SW 1271 (cell line): ENCODE data around the gene KIF1C.
A peak's percentile ranks its signal among the peaks of the same experiment; 100 is the strongest.

Source experiments
- DNase-seq, 2 experiments: peaks; one replicate each; lab custom pipeline; 2025; lab: John Stamatoyannopoulos, UW

Gene KIF1C

DNA sequence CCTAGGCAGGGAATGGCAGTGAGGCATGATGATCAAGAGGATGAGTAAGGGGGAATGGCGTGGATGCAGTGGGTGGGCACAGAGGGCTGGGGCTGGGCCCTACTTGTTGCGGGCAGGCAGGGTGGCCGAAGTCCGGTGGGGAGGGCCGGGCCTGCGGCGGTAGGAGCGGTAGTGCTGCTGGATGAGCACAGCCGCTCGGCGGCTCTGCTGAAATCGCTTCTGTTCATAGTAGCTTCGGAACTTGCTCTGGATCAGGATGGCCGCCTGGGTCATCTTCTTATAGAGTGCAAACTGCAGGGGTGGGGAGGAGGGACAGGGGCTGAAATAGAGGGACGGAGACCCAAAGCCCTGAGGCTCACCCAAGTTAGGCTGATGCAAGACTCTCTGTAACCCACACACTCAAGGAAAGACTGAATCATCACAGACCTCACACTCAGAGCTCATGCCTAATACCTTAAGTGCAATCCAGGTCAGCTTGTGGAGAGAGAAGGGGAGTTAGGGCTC lies 28.7 kb upstream of the KIF1C start:
- peak in 1 of 2 experiments; percentile 9 for DNase-seq

DNA sequence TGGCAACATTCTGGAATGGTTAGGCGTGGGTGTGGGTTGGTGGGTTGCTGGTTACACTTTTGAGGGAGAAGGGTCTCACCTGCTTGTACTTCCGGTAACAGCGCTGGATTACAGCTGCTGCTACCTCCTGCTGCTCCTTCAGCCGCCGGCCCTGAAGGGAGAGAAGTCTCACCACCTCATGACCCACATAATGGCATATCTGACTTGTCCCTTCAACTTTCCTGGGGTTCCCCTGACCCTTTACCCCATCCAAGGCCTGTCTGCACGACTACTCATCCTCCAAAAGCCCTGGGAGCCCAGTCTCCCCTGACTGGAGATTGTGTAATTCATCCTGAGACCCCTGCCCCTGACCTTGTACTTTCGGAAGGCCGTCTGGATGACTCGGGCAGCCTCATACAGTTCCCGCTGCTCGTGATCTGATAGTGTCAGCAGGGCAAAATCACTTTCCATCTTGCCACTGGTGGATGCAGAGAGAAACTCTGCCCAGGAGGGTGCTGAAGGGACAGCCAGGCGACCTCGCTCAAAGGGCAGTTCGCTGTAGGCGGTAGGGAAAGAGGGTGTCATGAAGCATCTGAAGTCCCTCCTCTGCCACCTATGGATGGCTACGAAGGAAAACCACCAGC lies 28.1 kb upstream of the KIF1C start:
- no peak for DNase-seq

DNA sequence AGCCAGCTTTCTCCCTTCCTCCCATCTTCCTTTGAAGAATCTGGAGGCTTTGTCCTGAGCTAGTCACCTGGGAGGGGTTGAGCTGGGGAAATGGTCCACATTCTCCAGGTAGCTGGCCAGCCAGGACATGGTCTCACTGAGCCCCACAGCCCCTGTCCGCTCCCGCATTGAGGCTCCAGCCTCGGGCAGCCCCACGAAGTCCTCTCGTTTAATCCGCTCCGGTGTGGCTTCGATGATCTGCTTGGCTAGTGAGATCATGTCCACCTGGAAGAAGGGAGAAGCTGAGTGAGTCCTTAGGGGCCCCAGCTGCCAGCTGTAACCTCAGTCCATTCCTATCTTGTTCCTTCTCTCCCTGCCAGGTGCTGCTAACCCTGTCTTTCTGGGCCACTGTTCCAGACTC lies 27.5 kb upstream of the KIF1C start:
- no peak for DNase-seq

DNA sequence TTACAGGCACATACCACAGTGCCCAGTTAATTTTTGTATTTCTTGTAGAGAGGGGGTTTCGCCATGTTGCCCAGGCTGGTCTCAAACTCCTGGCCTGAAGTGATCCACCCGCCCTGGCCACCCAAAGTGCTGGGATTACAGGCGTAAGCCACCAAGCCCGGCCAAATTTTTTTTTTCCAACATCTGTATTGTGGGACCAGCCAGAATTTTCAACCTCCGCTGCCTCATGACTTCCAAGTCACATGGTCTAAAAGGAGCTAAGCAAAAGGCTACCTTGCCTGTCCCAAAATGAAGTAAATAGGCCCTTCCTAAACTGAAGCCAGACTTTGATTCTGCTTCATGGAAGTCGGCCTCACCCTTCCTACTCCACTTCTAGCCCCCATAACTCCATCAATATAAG lies 25.9 kb upstream of the KIF1C start:
- no peak for DNase-seq

DNA sequence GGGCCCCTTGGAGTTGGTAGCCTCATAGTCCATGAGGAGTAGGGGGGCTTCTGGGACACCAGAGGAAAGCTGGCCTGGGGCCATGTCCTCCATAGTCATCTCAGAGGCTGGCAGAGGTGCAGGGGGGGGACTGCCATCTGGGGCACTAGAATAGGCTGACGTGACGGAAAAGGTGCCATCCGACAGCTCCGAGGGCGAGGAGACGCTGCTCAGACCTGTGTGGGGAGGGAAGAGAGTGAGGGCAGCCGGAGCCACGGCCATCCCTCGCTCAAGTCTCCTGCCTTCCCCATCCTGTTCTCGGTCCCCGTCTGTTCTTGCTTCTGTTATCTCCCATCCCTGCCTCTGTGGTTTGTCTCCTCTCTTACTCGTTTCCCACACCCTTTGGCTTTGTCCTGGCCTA lies 25.4 kb upstream of the KIF1C start:
- DNase-seq, result no peak

DNA sequence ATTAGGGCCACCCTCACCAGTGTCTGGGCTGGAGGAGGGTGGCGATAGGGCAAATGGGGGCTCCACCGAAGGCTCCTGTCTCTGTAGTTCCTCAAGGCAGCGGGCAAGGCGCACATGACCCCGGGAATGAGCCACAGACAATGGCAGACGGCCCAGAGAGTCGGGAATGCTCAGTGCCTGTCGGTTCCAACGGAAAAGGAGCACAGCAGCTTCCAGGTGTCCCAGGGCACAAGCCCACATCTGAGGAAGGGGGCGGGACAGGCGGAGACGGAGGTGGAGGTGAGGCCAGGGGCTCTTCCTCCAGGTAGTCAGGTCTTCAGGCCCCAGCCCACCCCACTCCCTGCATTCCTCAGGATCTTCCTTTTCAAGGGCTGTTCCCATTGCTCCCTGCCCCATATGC lies 25.0 kb upstream of the KIF1C start:
- DNase-seq, result no peak

DNA sequence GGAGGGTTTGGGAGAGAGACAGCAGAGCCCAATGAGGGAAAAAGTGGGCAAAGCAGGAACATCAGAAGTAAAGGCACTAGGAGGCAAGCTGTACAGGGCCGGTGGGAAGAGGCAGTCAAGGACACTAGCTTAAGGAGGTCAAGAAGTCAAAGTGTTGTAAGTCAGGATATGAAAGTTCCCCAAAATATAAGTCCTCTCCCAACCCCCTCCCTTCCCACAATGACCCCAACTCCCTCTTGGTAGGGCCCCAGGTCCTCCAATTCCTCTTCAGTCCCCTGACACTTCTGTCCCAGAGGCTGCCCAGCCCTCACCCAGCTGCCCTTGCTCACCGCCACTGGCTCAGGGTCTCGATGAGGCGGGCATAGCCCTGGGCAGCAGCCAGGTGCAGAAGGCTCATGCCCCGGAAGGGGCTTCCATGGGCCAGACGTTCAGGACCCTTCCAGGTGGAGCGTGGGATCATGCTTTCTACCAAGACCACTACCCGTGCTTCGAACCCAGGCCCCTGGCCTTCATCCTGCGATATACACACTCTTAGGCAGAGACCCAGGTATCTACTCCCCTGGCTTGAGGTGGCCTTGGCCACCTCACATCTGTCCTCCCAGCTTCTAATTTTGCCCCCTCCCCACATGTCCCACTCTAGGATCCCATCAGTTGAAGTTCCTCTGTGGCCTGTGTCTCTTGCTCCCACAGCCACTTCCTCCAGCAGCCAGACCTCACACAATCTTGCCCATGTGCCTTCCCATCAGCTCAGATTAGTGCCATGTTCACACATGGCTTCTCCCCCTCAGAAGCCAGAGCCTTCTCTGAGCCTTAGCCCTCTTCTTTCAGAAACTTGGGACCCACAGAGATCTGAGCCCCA lies 24.3 kb upstream of the KIF1C start:
- DNase-seq, result no peak

DNA sequence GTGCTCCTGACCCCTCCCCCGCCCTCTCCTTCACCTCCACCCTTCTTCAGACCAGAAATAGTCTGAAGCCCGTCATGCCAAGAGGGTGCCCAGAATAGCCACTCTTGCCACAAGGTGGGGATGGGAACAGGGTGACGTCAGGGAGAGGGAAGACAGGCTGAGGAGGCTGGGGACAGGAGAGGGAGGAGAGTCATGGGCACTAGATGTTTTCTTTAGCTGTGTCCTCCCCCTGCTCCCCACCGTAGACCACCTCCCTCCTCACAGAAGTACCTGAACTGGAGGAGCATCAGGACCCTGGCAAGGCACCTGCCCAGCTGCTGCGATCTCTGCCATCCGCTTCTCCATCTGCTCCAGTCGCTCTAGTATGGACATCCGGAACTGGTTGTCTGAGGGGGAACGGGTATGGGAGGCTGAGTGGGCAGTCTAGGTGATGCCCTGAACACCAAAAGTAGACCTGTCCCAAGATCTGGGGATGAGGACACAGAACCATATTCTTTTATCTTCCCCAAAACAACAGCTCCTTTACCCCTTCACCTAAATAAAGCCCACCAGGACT lies 23.6 kb upstream of the KIF1C start:
- no peak for DNase-seq

DNA sequence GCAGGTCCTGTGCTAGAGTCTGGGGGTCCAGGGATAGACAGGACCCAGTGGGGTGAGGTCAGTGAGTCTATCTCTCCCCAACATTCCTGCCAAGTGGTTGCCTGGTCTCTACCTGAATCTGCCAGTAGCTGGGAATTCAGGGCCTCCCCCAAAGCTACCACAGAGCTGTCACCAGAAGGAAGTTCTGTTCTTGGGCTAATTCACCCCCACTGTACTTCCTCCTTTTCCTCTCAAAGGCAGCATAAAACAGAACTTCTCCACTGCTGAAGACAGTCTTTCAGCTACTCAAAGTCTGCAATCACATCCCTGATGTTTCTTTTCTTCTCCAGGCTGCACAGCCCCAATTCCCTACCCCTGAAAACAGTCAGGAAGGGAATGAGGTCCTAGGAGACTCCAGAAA lies 19.0 kb upstream of the KIF1C start:
- no peak for DNase-seq

DNA sequence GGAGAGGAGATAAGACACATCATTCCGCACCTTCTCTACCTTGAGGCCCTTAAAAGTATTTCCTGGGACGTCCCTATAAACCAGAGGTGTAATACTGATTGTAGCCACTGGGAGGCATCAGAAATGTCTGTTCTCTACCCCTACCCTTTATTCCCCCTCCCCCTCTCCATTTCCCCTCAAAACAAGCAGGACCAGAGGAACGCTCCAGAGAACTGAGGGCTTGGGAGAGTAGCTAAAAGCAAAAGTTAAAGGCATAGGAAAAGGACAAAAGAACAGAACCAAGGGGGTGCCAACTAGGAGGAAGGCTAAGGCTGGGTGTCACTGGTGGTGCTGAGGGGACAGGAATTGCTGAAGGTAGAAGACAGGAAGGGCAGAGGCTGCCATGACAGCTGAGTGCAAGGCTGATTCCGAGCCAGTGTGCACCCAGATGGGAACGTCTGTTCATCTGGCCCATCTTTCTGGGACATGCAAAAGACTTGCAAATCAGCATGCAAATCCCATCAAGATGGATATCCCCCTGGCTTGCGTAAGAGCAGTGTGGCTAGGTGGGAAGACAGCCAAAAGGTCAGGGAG lies 17.0 kb upstream of the KIF1C start:
- DNase-seq, result peak in 1 of 2 experiments; percentile 22

DNA sequence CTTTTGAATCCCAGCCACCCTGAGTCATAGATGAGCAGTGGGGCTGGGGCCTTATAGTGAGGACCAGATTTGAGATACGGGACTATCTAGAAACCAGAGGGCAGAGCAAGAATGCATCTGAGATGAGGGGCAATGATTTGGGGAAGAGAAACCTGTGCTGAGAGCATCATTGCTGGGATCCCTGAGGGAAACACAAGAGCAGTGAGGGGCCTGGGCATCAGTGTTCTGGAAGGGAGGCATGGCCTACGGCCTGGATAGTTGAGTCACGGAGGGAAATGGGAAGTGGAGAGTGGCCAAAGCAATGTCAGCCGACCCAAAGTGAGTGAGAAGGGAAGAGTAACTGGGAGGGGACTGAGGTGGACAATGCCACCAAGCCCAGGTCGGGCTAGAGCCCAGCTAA lies 15.4 kb upstream of the KIF1C start:
- DNase-seq, result no peak

DNA sequence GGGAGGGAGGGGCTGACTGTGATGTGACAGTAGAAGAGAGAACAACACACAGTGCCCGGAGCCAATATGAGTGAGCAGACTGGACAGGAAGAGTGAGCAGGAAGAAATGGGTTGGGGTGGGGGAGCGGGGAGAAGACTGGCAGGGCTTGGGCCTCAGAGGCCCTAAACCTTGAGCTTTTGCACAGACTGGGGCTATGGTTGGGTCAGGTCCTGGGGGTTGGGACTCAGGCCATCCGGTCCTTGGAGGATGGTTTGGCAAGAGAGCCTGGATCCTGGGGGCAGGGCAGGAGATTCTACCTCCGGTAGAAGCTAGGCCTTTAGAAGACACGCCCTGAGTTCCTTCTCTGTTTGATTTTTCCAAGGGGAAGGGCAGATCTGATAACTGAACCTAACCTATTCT lies 11.3 kb upstream of the KIF1C start:
- DNase-seq, result no peak

DNA sequence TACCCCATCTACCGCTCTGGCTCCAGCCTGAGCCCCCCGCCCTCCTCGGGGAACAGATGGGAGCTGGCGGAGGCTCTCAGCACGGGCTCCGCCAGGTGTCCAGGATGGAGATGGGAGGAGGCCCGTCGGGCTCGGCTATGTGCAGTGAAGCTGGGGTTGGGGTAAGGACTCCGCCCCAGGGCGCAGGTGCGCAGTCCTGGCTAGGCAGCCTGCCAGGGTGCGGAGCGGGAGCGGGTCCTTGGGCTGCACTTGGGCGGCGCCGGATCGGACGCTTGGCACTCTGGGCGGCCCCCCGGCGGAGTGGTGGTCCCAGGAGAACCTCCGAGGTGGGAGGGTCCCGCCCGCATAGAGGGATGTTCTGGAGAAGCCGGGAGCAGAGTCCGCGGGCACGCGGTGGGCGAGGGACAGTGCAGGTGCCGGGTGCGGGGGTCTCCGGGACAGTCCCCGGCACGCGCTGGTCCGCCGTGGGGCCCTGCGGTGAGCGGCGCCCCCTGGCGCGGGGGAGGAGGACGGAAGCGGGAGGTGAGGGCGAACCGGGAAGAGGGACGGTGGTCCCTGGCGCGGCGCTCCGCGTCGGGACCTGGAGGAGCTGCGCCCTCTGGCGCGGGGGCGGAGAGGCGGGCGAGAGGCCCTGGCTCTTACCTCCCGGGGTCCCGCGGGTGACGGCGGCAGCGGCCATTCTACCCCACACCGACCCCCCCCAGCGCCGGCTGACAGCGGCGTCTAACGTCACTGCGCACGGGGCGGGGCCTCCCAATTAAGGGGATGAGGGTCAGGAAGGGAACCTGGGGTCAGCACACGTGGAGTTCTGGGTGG lies 10.6 kb upstream of the KIF1C start, which contains the start of gene CAMTA2:
TSS of gene CAMTA2 (minus strand) at position 725 of the 816 bp plus-strand sequence. CDS start 1,453 bp downstream, outside the sequence.
- DNase-seq, result peak; percentile 64 to 77

DNA sequence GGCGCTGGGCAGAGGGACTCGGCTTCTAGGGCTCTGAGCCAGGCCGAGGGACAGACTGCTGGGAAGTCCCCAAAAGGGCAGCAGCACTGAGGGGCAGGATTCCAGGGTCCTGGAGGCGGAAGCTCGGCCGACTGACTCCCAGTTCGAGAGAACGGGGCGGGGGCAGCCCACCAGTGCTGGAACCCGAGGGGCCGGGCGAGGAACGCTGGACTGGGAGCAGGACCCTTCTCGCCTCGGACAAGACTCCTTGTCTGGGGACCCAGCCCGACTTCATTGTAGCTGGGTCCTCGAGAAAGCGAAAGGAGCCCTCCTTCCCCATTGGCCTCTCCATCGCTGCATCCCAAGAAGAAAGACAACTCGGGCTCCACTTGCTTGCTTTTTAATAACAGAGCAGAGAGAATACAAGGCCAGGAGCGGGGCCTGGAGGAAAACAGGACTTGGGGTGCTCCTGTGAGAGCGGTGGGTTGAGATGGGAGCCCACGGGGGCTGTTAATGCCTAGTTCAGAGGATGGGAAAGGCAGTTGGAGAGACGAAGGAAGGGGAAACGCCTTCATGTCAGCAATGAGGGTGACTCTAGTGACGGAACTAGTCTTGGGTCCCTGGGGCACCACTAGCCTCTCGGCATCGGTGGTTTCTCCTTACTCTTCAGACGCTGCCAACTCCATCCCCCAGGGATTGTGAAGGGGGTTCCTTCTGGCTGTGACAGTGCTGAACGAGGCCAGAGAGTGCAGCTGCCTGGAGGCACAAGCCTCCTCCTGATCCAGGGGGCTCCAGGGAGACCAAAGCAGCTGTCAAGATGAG lies 9.8 kb upstream of the KIF1C start:
- DNase-seq, result no peak

DNA sequence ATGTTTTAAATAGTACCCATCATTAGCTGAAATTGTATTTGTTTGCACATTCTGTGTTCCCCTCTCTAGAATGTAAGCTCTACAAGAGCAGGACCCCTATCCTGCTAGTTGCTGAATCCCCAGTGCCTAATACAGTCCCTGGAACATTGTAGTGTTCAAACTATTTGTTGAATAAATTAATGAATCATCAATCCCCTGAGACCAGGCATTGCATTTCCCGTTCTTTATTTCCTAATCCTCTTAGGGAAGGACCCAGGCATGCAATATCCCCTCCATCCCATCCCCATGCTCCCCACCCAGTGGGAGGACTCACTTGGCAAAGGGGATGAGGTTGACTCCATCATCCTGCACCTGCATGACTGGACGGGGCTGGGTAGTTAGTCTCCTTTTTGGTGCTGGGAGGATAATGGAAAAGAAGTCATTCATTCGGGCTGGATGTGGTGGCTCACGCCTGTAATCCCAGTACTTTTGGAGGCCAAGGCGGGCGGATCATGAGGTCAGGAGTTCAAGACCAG lies 3.6 kb upstream of the KIF1C start:
- DNase-seq, result no peak

DNA sequence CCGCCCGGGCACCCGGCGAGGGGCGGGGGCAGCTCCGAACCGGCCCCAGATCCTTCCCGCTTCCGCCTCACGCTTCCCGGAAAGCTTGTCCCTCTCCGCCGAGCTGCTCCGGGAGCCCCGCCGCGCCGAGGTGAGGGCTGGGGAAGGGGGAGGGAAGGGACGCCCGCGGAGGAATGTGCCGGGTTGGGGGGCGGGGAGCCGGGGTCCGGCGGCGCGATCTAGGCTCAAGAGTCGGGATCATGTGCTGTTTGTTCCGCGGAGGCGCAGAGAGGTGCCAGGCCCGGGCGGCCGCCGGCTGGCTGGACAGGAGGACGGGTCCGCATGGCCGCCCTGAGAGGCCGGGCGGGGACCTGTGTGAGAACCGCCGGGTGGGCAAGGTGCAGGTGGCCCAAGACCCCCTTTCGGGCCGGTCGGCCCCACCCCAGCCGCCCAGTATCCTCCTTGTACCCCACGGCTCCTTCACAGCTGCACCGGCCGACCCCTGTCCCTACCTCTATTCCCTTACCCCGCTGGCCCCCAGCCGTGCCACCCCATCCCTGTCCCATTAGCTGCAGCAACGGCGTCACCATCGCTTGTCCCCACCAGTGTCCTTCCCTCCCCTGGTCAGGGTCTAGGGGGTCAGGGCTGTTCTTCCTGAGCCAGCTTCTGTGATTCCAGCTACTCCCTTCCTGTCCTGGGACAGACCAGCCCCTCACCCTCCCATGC lies 429 bp downstream of the KIF1C start:
- DNase-seq, result no peak

DNA sequence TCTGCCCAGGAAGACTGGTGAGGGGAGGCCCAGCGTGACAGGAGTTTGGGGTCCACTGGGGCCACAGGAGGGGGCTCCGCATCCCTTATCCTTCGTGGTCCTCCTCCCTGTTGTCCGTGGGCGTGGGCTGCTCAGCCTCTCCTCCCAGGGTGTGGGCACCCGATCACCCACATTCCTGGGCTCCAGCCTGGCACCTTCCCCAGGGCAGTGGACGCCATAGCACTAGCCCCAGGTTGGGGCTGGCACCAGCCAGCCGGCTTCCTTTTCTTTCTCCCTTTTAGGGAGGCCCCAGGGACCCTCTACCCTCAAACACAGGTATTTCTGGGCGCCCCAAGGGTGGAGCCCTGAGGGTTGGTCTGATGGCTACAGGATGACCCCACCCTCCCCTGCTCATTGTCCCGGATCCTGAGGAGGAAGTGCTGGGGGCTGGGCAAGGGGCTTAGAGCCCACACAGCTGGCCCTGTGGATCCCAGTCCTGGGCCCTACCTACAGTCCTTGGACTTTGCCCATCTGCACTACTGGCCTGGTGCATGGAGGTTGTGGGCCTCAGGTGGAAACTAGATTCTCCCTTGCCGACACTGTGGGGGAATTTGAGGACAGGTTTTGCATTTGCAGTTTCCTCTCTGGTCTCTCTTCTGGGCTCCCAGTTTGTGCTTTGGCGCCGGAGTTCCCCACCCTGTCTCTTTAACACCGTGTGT lies 1.1 kb downstream of the KIF1C start:
- DNase-seq, result no peak

DNA sequence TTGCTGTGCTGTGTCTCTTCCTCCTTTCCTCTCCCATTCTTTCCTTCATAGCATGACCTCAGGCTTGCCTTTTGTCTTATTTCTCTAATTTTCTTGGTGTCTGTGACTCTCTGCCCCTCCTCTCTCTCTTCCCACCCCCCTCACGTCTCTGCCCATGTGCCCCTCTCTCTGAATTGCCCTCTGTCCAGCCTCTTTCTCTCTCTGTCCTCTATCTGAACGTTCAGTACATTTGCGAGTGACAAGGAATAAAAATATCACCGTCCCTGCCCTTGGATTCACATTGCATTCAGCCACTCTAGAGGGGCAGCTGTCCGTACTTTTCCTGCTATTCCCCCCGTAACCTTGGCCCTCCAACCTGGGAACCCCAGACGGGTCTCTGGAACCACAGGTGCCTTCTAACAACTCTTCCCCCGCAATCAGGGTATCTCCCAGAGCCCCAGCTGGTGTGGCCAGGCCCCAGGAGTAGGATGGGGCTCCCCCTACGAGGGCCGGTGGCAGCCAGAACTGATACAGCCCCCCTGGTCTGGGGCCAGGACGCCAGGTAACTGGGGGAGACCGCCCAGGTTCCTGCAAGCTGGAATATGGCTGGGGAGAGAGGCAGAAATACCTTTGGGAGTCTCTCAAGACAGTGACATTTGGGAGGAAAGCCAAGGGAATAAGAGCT lies 1.8 kb downstream of the KIF1C start:
- DNase-seq, result no peak

DNA sequence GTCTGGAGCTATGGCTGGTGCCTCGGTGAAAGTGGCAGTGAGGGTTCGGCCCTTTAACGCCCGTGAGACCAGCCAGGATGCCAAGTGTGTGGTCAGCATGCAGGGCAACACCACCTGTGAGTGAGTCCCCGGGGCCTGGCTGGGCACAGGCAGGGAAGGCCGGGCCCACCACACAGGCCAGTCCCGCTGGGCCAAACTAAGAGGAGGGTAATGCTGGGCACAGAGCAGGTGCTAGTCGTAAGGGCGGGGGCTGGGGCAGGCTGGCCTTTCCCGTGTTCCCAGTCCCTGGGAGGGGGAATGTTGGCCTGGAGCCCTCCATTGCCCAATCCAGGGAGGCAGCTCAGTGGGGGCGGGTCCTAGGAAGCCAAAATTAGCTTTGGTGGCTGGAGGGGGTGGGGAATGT lies 2.5 kb downstream of the KIF1C start:
- DNase-seq, result no peak
